NB4 (cell line): Measurements from ENCODE around the gene ZNF628.

Experiments
- CTCF ChIP-seq: IDR thresholded peaks from one replicate; pipeline ENCODE4 v1.5.1; 2012; ENCODE audit warnings: low read depth, low read length
- POLR2A ChIP-seq: IDR thresholded peaks from 2 replicates; pipeline ENCODE4 v1.6.1; 2011; ENCODE audit warnings: mild to moderate bottlenecking; ENCODE audit not compliant: insufficient read length; ENCODE audit errors: extremely low read depth

DNA sequence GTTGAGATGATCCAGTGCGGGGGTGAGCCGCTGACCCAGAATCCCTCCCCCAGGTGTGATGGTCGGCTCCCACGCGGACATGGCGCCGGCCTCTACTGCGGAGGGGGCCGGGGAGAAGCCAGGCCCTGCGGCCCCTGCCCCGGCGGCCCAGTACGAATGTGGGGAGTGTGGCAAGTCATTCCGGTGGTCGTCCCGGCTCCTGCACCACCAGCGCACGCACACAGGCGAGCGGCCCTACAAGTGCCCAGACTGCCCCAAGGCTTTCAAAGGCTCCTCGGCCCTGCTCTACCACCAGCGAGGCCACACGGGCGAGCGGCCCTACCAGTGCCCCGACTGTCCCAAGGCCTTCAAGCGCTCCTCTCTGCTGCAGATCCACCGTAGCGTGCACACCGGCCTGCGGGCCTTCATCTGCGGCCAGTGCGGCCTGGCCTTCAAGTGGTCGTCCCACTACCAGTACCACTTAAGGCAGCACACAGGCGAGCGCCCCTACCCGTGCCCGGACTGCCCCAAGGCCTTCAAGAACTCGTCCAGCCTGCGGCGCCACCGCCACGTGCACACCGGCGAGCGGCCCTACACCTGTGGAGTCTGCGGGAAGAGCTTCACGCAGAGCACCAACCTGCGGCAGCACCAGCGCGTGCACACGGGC lies 4.9 kb downstream of the ZNF628 start:
- TF ChIP-seq POLR2A (no peak), CTCF (no peak)
